ENCODE measurements around the gene DISP3. TPM values are rescaled to one million over a fixed set of nuclear protein-coding genes. Genes with fewer than 3 reads are reported as not detected.

DISP3 gene
- total and polyA plus RNA-seq, 2 of the 13 experiments (the other 11 are each of a cell fraction or from before 2014, with no cell fraction given): 0.08 to 0.13 TPM

DNA sequence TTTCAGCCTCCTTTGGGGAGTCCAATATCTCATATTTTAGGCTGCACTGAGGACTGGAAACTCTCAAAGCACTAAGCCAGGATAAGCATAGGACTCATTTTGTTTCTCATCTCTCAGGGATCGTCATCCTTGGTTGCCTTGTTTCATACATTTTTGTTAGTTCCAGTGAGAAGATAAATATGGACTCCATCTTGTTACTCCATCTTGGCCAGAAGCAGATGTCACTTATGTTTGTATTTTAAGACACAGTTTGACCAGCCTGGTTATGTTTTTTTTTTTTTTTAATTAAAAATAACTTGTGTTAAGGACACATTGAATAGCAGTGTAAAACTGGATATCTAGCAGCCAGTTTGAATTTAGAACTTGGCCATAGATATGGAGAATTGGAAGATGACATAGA, 34.7 kb downstream of the DISP3 start (continued):
- TF ChIP-seq, protein P1, sequence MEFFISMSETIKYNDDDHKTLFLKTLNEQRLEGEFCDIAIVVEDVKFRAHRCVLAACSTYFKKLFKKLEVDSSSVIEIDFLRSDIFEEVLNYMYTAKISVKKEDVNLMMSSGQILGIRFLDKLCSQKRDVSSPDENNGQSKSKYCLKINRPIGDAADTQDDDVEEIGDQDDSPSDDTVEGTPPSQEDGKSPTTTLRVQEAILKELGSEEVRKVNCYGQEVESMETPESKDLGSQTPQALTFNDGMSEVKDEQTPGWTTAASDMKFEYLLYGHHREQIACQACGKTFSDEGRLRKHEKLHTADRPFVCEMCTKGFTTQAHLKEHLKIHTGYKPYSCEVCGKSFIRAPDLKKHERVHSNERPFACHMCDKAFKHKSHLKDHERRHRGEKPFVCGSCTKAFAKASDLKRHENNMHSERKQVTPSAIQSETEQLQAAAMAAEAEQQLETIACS (CRISPR knock-in tag; IDR thresholded peaks at IDR 0.05): no peak

- no peaks in the 10 kb centered on the region for H3K4me1 ChIP-seq (ENCODE audit: insufficient read depth, low read length)
- CTCF ChIA-PET (ENCODE audit: low intra/inter-chr PET ratio, low total read pairs): no interaction called here
- POLR2A ChIA-PET: no interaction called here
- TF ChIP-seq POLR2A (IDR thresholded peaks at IDR 0.05; ENCODE audit: insufficient read depth in 1 of 2, low read depth in 2 of 2, low read length in 2 of 2) (no peak), ZNF446 (CRISPR knock-in tag; IDR thresholded peaks at IDR 0.05) (no peak), ONECUT2 (CRISPR knock-in tag; IDR thresholded peaks at IDR 0.05) (no peak)
- no peak overlapping the region for H3K27ac ChIP-seq (ENCODE audit: extremely low read length, insufficient read depth, low read length)
- peaks cover 0 to 12% of the 10 kb centered on the region in 2 experiments; a peak in 3 of 5 replicates for H3K27me3 ChIP-seq (ENCODE audit: control insufficient read depth in 1 of 2, insufficient read depth in 2 of 2, low read length in 2 of 2)
- ATAC-seq (no peak), FAIRE-seq (no peak), DNase-seq (ENCODE audit: low spot score) (no peak)
- no TSS peak for BruUV-seq (replicated peaks)
- no peaks in the 10 kb centered on the region for H3K79me2 ChIP-seq (ENCODE audit: insufficient read depth, low read length)
- no peak overlapping the region for H3K4me3 ChIP-seq (replicated peaks in 1 of 3; ENCODE audit: insufficient read depth in 1 of 3, low read depth in 2 of 3, low read length in 3 of 3)
- H3K4me2 ChIP-seq (ENCODE audit: low read depth, low read length): no peak overlapping the region
- no peak overlapping the region for H2AFZ ChIP-seq (ENCODE audit: low read length)
- H4K20me1 ChIP-seq (ENCODE audit: insufficient read depth, low read length): no peaks in the 10 kb centered on the region
- in situ Hi-C loops (cut with HindIII; ENCODE audit: extremely low pct_ligation_motif_present, low pct_unique_long_range_greater_than_20kb) (no loop called here), intact Hi-C loops (cut with micrococcal nuclease; ENCODE audit: unreplicated experiment) (no loop called here)
- no peaks in the 10 kb centered on the region for H3K9me3 ChIP-seq (ENCODE audit: low read length)
- 4% methylated on average over 4 of the region's 4 CpGs for WGBS (ENCODE audit: low lambda C conversion rate)
- no peak overlapping the region for H3K9ac ChIP-seq (ENCODE audit: insufficient read depth, low read depth, low read length)
- no peaks in the 10 kb centered on the region for H3K36me3 ChIP-seq (replicated peaks in 1 of 2; ENCODE audit: control insufficient read depth in 1 of 2, insufficient read depth in 2 of 2, low read length in 2 of 2)
Observed at GRCh38 chr1:11514366-11514765, 35.4 kb downstream of the DISP3 start.

DNA sequence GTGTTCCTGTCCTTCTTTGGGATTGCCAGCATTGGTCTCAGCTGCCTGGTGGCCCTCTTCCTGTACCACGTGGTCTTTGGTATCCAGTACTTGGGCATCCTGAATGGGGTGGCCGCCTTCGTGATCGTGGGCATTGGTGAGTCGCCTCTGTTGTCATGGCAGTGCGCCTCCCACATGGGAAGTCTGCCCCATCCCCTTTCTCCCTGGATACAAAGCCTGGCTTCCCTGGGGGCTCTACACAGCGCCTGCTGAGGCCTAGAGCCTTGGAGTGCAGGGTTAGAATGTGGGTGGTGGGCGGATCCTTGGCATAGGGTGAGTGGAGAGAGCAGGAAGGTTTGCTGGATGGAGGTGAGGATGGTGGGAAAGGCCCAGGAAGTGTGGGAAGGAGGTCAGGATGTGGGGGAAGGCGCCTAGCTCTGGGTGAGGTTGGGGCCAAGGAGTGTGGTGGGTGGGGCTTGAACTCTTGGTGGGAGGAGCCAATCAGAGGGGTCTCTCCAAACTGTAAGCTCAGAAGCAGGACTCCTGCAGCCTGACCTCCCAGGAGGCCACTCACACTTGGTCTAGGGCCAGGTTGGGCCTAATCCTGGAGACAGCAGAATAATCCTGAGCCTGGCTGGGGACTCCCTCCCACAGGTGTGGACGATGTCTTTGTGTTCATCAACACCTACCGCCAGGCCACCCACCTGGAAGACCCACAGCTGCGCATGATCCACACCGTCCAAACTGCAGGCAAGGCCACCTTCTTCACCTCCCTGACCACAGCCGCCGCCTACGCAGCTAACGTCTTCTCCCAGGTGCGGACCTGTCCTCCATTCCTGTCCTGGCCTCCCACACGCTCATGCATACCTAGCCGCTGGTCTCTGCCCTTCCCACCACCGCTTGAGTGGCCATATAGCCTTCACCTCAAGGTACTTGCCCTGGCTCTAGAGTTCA, 36.7 kb downstream of the DISP3 start:
- Histone ChIP-seq H4K20me1 (ENCODE audit: insufficient read depth, low read length) (no peaks in the 10 kb centered on the region), H3K9me3 (ENCODE audit: low read length) (no peaks in the 10 kb centered on the region), H3K79me2 (ENCODE audit: insufficient read depth, low read length) (no peaks in the 10 kb centered on the region), H3K9ac (ENCODE audit: insufficient read depth, low read depth, low read length) (no peak overlapping the region), H3K4me2 (ENCODE audit: low read depth, low read length) (no peak overlapping the region), H3K27me3 (ENCODE audit: control insufficient read depth in 1 of 2, insufficient read depth in 2 of 2, low read length in 2 of 2) (peaks cover 0 to 25% of the 10 kb centered on the region in 2 experiments; a peak in 3 of 5 replicates), H3K4me3 (replicated peaks in 1 of 3; ENCODE audit: insufficient read depth in 1 of 3, low read depth in 2 of 3, low read length in 3 of 3) (no peak overlapping the region), H3K4me1 (ENCODE audit: insufficient read depth, low read length) (no peaks in the 10 kb centered on the region), H3K27ac (ENCODE audit: extremely low read length, insufficient read depth, low read length) (no peak overlapping the region), H3K36me3 (replicated peaks in 1 of 2; ENCODE audit: control insufficient read depth in 1 of 2, insufficient read depth in 2 of 2, low read length in 2 of 2) (no peaks in the 10 kb centered on the region), H2AFZ (ENCODE audit: low read length) (no peak overlapping the region)
- ATAC-seq: no peak
- no peak for DNase-seq (ENCODE audit: low spot score)
- TF ChIP-seq MNT (IDR thresholded peaks at IDR 0.05) (peak; percentile 25; the same call in 1 of the 2 replicates), ZNF362 (CRISPR knock-in tag; IDR thresholded peaks at IDR 0.05; ENCODE audit: borderline replicate concordance) (no peak)
- BruUV-seq (replicated peaks): no TSS peak
- in situ Hi-C loops (cut with HindIII; ENCODE audit: extremely low pct_ligation_motif_present, low pct_unique_long_range_greater_than_20kb) (no loop called here), intact Hi-C loops (cut with micrococcal nuclease; ENCODE audit: unreplicated experiment) (no loop called here)
- 40% methylated on average over 20 of the region's 21 CpGs for WGBS (ENCODE audit: low lambda C conversion rate)
- FAIRE-seq: no peak
- ChIA-PET CTCF (ENCODE audit: low intra/inter-chr PET ratio, low total read pairs) (no interaction called here), POLR2A (no interaction called here)

Measured in HepG2 (cell line).